HG03565 (cell line): ENCODE data around the gene KANSL3.

Experiments used
- ATAC-seq: cut with Tn5 transposase; IDR thresholded peaks from one replicate; pipeline ENCODE4 v1.9.1; 2021; ENCODE audit warnings: mild to moderate bottlenecking, moderate library complexity; ENCODE audit not compliant: unreplicated experiment

KANSL3 gene

DNA sequence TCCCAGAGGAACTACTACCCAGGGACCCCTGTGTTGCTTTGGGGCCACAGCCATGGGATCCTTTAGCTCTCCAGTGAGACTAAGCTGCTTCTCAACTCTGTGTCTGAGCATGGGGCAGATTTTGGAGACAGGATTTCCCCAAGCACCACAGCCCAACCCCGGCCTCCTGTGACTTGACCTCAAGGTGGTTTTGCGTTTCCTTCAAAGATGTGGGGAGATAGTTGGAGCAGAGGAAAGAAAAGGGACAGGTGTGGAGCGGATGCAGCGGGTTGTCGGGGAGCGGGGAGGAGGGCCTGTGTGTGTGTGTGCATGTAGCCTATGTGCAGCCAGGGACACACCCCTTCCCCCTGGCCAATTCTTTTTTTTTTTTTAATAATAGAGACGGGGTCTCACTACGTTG is 91.3 kb downstream of the KANSL3 start:
- ATAC-seq, result no peak

GRCh38 chr2:96546321-96546720 is 91.8 kb downstream of the KANSL3 start:
- ATAC-seq, result no peak
